SK-N-SH treated with all-trans-retinoic acid at 6 μM for 48 hours (cell line): Measurements from ENCODE around the gene RDH11.

Experiments used
- ATAC-seq: fragments of 200-7000 bp; cut with Tn5 transposase; 3 replicates; pipeline ENCODE4 v1.9.1; 2020; ENCODE audit warnings: mild to moderate bottlenecking, moderate library complexity
- ARNTL ChIP-seq: fragments of 450-650 bp; formaldehyde crosslinking; IDR thresholded peaks from 2 replicates; pipeline ENCODE4 v1.5.0; 2020; ENCODE audit warnings: low read depth, mild to moderate bottlenecking, moderate library complexity, borderline replicate concordance
- BACH2 ChIP-seq: fragments of 250-450 bp; sonication (Bioruptor Pico); IDR thresholded peaks from 2 replicates; pipeline ENCODE4 v1.9.0; 2021; ENCODE audit warnings: mild to moderate bottlenecking, borderline replicate concordance
- GLIS3 ChIP-seq: fragments of 250-450 bp; sonication (Bioruptor Pico); IDR thresholded peaks from 2 replicates; pipeline ENCODE4 v1.5.0; 2020; ENCODE audit warnings: mild to moderate bottlenecking, moderate library complexity
- ISL1 ChIP-seq: fragments of 250-450 bp; sonication (Bioruptor Pico); IDR thresholded peaks from 2 replicates; pipeline ENCODE4 v2.1.2; 2022; ENCODE audit warnings: mild to moderate bottlenecking, moderate library complexity
- OSR1 ChIP-seq: fragments of 250-450 bp; sonication (Bioruptor Pico); IDR thresholded peaks from 2 replicates; pipeline ENCODE4 v1.8.0; 2022; ENCODE audit warnings: moderate library complexity, mild to moderate bottlenecking, inconsistent platforms
- PPARA ChIP-seq: fragments of 250-450 bp; sonication (Bioruptor Pico); IDR thresholded peaks from 2 replicates; pipeline ENCODE4 v1.5.0; 2020; ENCODE audit warnings: mild to moderate bottlenecking, borderline replicate concordance
- RARB ChIP-seq: fragments of 250-450 bp; sonication (Bioruptor Pico); IDR thresholded peaks from 2 replicates; pipeline ENCODE4 v1.8.0; 2021; ENCODE audit warnings: mild to moderate bottlenecking, moderate library complexity
- SNAI2 ChIP-seq: fragments of 250-450 bp; sonication (Bioruptor Pico); IDR thresholded peaks from 2 replicates; pipeline ENCODE4 v1.5.0; 2020; ENCODE audit warnings: mild to moderate bottlenecking, moderate library complexity
- TOX ChIP-seq: fragments of 250-450 bp; sonication (Bioruptor Pico); IDR thresholded peaks from 2 replicates; pipeline ENCODE4 v1.8.0; 2021; ENCODE audit warnings: mild to moderate bottlenecking, moderate library complexity, borderline replicate concordance
- ZC3H10 ChIP-seq: fragments of 250-450 bp; sonication (Bioruptor Pico); IDR thresholded peaks from 2 replicates; pipeline ENCODE4 v1.5.1; 2021; ENCODE audit warnings: mild to moderate bottlenecking, moderate library complexity
- ZFP3 ChIP-seq: fragments of 250-450 bp; sonication (Bioruptor Pico); IDR thresholded peaks from 2 replicates; pipeline ENCODE4 v1.5.0; 2020; ENCODE audit warnings: mild to moderate bottlenecking, moderate library complexity
- ZFP30 ChIP-seq: fragments of 450-650 bp; formaldehyde crosslinking; IDR thresholded peaks from 2 replicates; pipeline ENCODE4 v1.5.0; 2022; ENCODE audit warnings: mild to moderate bottlenecking, moderate library complexity
- ZNF565 ChIP-seq: fragments of 450-650 bp; formaldehyde crosslinking; conservative IDR thresholded peaks from 2 replicates; pipeline ENCODE4 v1.5.0; 2020; ENCODE audit warnings: low read depth, mild to moderate bottlenecking, moderate library complexity
- ZNF70 ChIP-seq: fragments of 450-650 bp; formaldehyde crosslinking; IDR thresholded peaks from 2 replicates; pipeline ENCODE4 v1.5.0; 2020; ENCODE audit warnings: mild to moderate bottlenecking, moderate library complexity
- ZNF8 ChIP-seq: fragments of 450-650 bp; formaldehyde crosslinking; IDR thresholded peaks from 2 replicates; pipeline ENCODE4 v1.5.0; 2020; ENCODE audit warnings: mild to moderate bottlenecking, moderate library complexity
- TF ChIP-seq, protein P1 (sequence below): fragments of 250-450 bp; sonication (Bioruptor Pico); IDR thresholded peaks from 2 replicates; pipeline ENCODE4 v1.5.1; 2020; ENCODE audit warnings: low read depth, mild to moderate bottlenecking, moderate library complexity
- TF ChIP-seq, protein P2 (sequence below): fragments of 250-450 bp; sonication (Bioruptor Pico); IDR thresholded peaks from 2 replicates; pipeline ENCODE4 v1.8.0; 2020; ENCODE audit warnings: mild to moderate bottlenecking, moderate library complexity, borderline replicate concordance
- TF ChIP-seq, protein P3 (sequence below): fragments of 250-450 bp; sonication (Bioruptor Pico); IDR thresholded peaks from 2 replicates; pipeline ENCODE4 v1.5.1; 2021; ENCODE audit warnings: mild to moderate bottlenecking, moderate library complexity
- TF ChIP-seq, protein P4 (sequence below): fragments of 250-450 bp; sonication (Bioruptor Pico); IDR thresholded peaks from 2 replicates; pipeline ENCODE4 v1.8.0; 2021; ENCODE audit warnings: low read depth, mild to moderate bottlenecking, moderate library complexity, borderline replicate concordance
- TF ChIP-seq, protein P5 (sequence below): fragments of 250-450 bp; sonication (Bioruptor Pico); IDR thresholded peaks from 2 replicates; pipeline ENCODE4 v1.5.0; 2020; ENCODE audit warnings: mild to moderate bottlenecking, moderate library complexity

RDH11 gene, protein sequence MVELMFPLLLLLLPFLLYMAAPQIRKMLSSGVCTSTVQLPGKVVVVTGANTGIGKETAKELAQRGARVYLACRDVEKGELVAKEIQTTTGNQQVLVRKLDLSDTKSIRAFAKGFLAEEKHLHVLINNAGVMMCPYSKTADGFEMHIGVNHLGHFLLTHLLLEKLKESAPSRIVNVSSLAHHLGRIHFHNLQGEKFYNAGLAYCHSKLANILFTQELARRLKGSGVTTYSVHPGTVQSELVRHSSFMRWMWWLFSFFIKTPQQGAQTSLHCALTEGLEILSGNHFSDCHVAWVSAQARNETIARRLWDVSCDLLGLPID

DNA sequence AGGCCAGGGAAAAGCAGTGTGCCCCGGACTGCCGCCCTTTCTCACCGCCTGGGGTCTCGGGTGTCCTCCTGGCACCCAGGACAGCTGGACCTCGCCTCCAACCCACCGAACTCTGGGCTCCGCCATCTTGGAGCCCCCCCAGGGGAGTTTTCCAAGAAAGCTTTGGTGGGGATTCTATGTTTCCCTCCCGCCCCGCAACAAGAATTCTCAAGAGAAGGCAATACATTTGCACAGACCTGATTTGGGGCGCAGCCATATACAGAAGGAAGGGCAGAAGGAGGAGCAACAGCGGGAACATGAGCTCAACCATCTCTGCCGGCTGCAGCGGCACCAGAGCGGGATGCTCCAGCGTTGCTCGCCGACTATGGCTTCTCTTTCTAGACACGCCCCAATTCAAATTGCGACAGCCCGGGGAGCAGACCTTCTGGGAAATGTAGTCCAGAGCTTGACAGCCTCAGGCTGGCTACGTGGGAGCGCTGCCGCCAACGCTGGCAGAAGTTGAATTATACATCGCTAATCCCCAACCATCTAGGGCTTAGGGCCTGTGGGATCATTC lies at the start of gene RDH11:
Gene RDH11 (minus strand): TSS at position 371 of the 556 bp plus-strand sequence. CDS start 61 bp downstream, at position 310.
- TF ChIP-seq, protein P1, sequence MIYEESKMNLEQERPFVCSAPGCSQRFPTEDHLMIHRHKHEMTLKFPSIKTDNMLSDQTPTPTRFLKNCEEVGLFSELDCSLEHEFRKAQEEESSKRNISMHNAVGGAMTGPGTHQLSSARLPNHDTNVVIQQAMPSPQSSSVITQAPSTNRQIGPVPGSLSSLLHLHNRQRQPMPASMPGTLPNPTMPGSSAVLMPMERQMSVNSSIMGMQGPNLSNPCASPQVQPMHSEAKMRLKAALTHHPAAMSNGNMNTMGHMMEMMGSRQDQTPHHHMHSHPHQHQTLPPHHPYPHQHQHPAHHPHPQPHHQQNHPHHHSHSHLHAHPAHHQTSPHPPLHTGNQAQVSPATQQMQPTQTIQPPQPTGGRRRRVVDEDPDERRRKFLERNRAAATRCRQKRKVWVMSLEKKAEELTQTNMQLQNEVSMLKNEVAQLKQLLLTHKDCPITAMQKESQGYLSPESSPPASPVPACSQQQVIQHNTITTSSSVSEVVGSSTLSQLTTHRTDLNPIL (CRISPR knock-in tag), result no peak
- TF ChIP-seq, protein P2, sequence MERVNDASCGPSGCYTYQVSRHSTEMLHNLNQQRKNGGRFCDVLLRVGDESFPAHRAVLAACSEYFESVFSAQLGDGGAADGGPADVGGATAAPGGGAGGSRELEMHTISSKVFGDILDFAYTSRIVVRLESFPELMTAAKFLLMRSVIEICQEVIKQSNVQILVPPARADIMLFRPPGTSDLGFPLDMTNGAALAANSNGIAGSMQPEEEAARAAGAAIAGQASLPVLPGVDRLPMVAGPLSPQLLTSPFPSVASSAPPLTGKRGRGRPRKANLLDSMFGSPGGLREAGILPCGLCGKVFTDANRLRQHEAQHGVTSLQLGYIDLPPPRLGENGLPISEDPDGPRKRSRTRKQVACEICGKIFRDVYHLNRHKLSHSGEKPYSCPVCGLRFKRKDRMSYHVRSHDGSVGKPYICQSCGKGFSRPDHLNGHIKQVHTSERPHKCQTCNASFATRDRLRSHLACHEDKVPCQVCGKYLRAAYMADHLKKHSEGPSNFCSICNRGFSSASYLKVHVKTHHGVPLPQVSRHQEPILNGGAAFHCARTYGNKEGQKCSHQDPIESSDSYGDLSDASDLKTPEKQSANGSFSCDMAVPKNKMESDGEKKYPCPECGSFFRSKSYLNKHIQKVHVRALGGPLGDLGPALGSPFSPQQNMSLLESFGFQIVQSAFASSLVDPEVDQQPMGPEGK (CRISPR knock-in tag), result peak; percentile 66; the same call in 1 of the 2 replicates
- no peak for TF ChIP-seq BACH2 (CRISPR knock-in tag)
- peak; percentile 98 for ATAC-seq

DNA sequence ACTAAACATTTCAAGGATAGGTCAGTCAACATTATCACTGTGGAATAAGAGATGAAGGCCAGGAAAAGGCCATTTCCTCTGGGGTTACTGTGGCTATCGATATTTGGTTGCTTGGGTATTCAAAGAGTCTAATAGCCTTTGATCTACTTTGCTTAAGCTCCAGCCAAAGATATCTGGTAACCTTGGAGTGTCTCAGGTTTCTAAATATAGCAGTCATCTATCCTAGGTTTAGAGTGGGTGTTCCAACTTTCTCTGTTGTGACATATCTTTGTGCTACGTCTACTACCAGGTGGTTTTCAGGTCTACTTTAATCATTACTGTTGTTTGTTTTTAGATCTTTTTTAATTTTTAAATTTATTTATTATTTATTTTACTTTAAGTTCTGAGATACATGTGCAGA lies 48.5 kb upstream of the RDH11 start:
- TF ChIP-seq BACH2 (CRISPR knock-in tag), result no peak
- TF ChIP-seq, protein P3, sequence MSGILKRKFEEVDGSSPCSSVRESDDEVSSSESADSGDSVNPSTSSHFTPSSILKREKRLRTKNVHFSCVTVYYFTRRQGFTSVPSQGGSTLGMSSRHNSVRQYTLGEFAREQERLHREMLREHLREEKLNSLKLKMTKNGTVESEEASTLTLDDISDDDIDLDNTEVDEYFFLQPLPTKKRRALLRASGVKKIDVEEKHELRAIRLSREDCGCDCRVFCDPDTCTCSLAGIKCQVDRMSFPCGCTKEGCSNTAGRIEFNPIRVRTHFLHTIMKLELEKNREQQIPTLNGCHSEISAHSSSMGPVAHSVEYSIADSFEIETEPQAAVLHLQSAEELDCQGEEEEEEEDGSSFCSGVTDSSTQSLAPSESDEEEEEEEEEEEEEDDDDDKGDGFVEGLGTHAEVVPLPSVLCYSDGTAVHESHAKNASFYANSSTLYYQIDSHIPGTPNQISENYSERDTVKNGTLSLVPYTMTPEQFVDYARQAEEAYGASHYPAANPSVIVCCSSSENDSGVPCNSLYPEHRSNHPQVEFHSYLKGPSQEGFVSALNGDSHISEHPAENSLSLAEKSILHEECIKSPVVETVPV (CRISPR knock-in tag), result no peak
- TF ChIP-seq ZFP30 (CRISPR knock-in tag), result no peak
- no peak for TF ChIP-seq ZC3H10 (CRISPR knock-in tag)
- no peak for TF ChIP-seq ZNF70
- no peak for TF ChIP-seq ZFP3
- TF ChIP-seq ISL1, result no peak
- TF ChIP-seq, protein P4, sequence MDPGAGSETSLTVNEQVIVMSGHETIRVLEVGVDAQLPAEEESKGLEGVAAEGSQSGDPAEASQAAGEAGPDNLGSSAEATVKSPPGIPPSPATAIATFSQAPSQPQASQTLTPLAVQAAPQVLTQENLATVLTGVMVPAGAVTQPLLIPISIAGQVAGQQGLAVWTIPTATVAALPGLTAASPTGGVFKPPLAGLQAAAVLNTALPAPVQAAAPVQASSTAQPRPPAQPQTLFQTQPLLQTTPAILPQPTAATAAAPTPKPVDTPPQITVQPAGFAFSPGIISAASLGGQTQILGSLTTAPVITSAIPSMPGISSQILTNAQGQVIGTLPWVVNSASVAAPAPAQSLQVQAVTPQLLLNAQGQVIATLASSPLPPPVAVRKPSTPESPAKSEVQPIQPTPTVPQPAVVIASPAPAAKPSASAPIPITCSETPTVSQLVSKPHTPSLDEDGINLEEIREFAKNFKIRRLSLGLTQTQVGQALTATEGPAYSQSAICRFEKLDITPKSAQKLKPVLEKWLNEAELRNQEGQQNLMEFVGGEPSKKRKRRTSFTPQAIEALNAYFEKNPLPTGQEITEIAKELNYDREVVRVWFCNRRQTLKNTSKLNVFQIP (CRISPR knock-in tag), result no peak
- no peak for TF ChIP-seq ZNF565 (CRISPR knock-in tag)
- no peak for TF ChIP-seq OSR1
- TF ChIP-seq SNAI2 (CRISPR knock-in tag), result no peak
- no peak for TF ChIP-seq RARB
- no peak for TF ChIP-seq ARNTL (CRISPR knock-in tag)
- TF ChIP-seq ZNF8, result no peak
- no peak for TF ChIP-seq PPARA (CRISPR knock-in tag)
- TF ChIP-seq TOX (CRISPR knock-in tag), result no peak
- no peak for TF ChIP-seq GLIS3 (CRISPR knock-in tag)
- TF ChIP-seq, protein P5, sequence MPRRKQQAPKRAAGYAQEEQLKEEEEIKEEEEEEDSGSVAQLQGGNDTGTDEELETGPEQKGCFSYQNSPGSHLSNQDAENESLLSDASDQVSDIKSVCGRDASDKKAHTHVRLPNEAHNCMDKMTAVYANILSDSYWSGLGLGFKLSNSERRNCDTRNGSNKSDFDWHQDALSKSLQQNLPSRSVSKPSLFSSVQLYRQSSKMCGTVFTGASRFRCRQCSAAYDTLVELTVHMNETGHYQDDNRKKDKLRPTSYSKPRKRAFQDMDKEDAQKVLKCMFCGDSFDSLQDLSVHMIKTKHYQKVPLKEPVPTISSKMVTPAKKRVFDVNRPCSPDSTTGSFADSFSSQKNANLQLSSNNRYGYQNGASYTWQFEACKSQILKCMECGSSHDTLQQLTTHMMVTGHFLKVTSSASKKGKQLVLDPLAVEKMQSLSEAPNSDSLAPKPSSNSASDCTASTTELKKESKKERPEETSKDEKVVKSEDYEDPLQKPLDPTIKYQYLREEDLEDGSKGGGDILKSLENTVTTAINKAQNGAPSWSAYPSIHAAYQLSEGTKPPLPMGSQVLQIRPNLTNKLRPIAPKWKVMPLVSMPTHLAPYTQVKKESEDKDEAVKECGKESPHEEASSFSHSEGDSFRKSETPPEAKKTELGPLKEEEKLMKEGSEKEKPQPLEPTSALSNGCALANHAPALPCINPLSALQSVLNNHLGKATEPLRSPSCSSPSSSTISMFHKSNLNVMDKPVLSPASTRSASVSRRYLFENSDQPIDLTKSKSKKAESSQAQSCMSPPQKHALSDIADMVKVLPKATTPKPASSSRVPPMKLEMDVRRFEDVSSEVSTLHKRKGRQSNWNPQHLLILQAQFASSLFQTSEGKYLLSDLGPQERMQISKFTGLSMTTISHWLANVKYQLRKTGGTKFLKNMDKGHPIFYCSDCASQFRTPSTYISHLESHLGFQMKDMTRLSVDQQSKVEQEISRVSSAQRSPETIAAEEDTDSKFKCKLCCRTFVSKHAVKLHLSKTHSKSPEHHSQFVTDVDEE (CRISPR knock-in tag), result no peak
- no peak for ATAC-seq
